GM21529 (cell line): ENCODE data around the gene PAF1.

Experiments used
- ATAC-seq: cut with Tn5 transposase; IDR thresholded peaks from one replicate; pipeline ENCODE4 v1.9.1; 2021; ENCODE audit not compliant: unreplicated experiment

The PAF1 gene

GRCh38 chr19:39390751-39391437, at the start of gene PAF1, which contains the start of gene MED29:
Gene PAF1, minus strand, starts transcription at chr19:39391106. Its CDS starts 242 bp downstream, at chr19:39390864.
Gene MED29, plus strand, starts transcription at chr19:39391378. Its CDS starts 45 bp downstream, at chr19:39391423.
- peak; percentile 90 for ATAC-seq

GRCh38 chr19:39438270-39438934, 47.5 kb upstream of the PAF1 start:
- no peak for ATAC-seq

- no peak for ATAC-seq
Measured at GRCh38 chr19:39436350-39436716, 45.4 kb upstream of the PAF1 start.

- ATAC-seq: peak; percentile 79
Measured at GRCh38 chr19:39435499-39436349, 44.8 kb upstream of the PAF1 start, which contains the start of gene RPS16. Gene RPS16, minus strand, starts transcription at chr19:39435949. Its CDS starts 54 bp downstream, at chr19:39435895.

GRCh38 chr19:39434123-39435076, 43.5 kb upstream of the PAF1 start:
- no peak for ATAC-seq

GRCh38 chr19:39433480-39434079, 42.7 kb upstream of the PAF1 start:
- no peak for ATAC-seq

- ATAC-seq: no peak
Measured at GRCh38 chr19:39432677-39433025, 41.7 kb upstream of the PAF1 start.

GRCh38 chr19:39430675-39431593, 40.0 kb upstream of the PAF1 start:
- peak; percentile 50 for ATAC-seq

GRCh38 chr19:39428283-39429112, 37.6 kb upstream of the PAF1 start:
- no peak for ATAC-seq

- no peak for ATAC-seq
Measured at GRCh38 chr19:39427707-39428106, 36.8 kb upstream of the PAF1 start.

GRCh38 chr19:39426170-39426569, 35.3 kb upstream of the PAF1 start:
- ATAC-seq: no peak

- no peak for ATAC-seq
Measured at GRCh38 chr19:39425744-39426143, 34.8 kb upstream of the PAF1 start.

- no peak for ATAC-seq
Measured at GRCh38 chr19:39424934-39425333, 34.0 kb upstream of the PAF1 start.

- no peak for ATAC-seq
Measured at GRCh38 chr19:39423258-39424086, 32.6 kb upstream of the PAF1 start.

- no peak for ATAC-seq
Measured at GRCh38 chr19:39422020-39422419, 31.1 kb upstream of the PAF1 start.

GRCh38 chr19:39420769-39421168, 29.9 kb upstream of the PAF1 start:
- no peak for ATAC-seq

GRCh38 chr19:39419003-39419402, 28.1 kb upstream of the PAF1 start:
- no peak for ATAC-seq
